ENCODE data around the gene NEB.
"Not testable (repeated sequence)": the region's sequence is repeated elsewhere in the genome, so short reads cannot be mapped to it uniquely, and the experiment has no call there.

NEB gene

DNA sequence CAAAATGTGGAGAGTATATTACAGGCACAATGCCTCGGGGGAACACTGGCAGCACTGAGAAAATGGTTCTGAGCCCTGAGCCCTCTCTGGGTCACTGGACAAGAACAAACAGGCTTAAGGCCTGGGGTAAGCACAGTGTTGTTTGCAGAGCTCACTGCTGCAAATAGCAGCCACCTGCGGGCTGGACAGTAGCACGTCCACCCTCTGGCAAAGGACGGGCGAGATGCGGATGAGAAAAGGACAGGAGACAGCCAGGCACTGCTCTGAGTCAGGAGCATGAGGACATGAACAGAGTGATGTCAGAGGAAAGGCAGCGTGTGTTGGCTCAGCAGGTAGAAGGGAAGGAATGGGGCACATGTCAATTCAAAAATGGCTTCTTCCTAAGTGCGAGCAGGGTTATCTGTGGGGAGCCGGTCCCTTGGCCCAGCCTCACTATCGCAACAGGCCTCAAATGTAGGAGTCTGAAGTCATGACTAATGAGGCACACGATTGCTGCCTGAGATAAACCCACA is 25.9 kb upstream of the NEB start:
- Histone ChIP-seq H3K36me3 (ENCODE audit: control insufficient read depth in 2 of 2, insufficient read depth in 2 of 2, low read length in 2 of 2) (peaks cover 0 to 2% of the 10 kb centered on the region in 2 donors), H3K9ac (ENCODE audit: low read length in 2 of 2) (no peak overlapping the region), H3K4me1 (ENCODE audit: control insufficient read depth, insufficient read depth, low read length) (peaks cover 2% of the 10 kb centered on the region), H3K27me3 (ENCODE audit: control insufficient read depth in 1 of 2, insufficient read depth in 2 of 2, low read length in 2 of 2) (no peaks in the 10 kb centered on the region), H3K4me3 (ENCODE audit: low read length in 2 of 2) (no peak overlapping the region), H3K27ac (ENCODE audit: low read length) (no peak overlapping the region), H3K9me3 (ENCODE audit: control insufficient read depth in 2 of 2, low read length in 2 of 2) (no peaks in the 10 kb centered on the region)

DNA sequence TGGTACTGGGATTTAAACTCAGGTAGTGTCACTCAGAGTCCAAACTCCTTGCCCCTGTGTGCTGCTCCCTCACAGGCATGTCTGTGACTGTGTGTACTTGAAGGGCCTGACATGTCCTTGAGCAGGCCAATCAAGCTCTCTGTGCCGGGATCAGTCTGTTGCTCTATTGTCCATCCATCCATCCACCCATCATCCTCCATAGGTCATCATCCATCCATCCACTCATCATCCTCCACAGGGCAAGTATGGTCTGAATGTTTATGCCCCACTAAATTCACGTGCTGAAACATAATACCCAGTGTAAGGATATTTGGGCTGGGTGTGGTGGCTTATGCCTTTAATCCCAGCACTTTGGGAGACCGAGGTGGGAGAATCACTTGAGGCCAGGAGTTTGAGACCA is 24.5 kb upstream of the NEB start:
- H3K27ac ChIP-seq (ENCODE audit: low read length): no peak overlapping the region
- no peak overlapping the region for H3K9ac ChIP-seq (ENCODE audit: low read length in 2 of 2)
- no peaks in the 10 kb centered on the region for H3K4me1 ChIP-seq (ENCODE audit: control insufficient read depth, insufficient read depth, low read length)
- H3K27me3 ChIP-seq (ENCODE audit: control insufficient read depth in 1 of 2, insufficient read depth in 2 of 2, low read length in 2 of 2): no peaks in the 10 kb centered on the region
- no peak overlapping the region for H3K4me3 ChIP-seq (ENCODE audit: low read length in 2 of 2)
- H3K36me3 ChIP-seq (ENCODE audit: control insufficient read depth in 2 of 2, insufficient read depth in 2 of 2, low read length in 2 of 2): no peaks in the 10 kb centered on the region
- no peaks in the 10 kb centered on the region for H3K9me3 ChIP-seq (ENCODE audit: control insufficient read depth in 2 of 2, low read length in 2 of 2)

DNA sequence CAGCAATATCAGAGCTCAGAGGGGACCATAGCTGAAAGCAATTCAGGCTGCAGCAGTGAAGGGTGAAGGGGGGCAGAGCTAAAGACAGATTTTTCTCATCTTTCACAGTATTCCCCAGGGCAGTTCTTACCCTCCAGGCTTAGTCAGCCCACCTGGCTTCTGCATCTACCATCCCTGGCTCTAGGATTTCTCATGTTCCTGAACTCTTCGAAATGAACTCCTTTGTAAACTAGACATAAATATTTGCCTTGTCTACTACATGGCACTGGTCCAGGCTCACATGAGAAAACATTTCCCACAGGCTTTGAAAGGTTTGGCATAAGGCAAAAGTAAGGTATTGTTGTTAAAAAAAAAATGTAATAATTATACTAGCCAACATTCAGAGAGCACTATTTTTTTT is 23.6 kb upstream of the NEB start:
- Histone ChIP-seq H3K36me3 (ENCODE audit: control insufficient read depth in 2 of 2, insufficient read depth in 2 of 2, low read length in 2 of 2) (no peaks in the 10 kb centered on the region), H3K9ac (ENCODE audit: low read length in 2 of 2) (no peak overlapping the region), H3K4me3 (ENCODE audit: low read length in 2 of 2) (no peak overlapping the region), H3K27ac (ENCODE audit: low read length) (no peak overlapping the region), H3K9me3 (ENCODE audit: control insufficient read depth in 2 of 2, low read length in 2 of 2) (no peaks in the 10 kb centered on the region), H3K27me3 (ENCODE audit: control insufficient read depth in 1 of 2, insufficient read depth in 2 of 2, low read length in 2 of 2) (no peaks in the 10 kb centered on the region), H3K4me1 (ENCODE audit: control insufficient read depth, insufficient read depth, low read length) (no peaks in the 10 kb centered on the region)

DNA sequence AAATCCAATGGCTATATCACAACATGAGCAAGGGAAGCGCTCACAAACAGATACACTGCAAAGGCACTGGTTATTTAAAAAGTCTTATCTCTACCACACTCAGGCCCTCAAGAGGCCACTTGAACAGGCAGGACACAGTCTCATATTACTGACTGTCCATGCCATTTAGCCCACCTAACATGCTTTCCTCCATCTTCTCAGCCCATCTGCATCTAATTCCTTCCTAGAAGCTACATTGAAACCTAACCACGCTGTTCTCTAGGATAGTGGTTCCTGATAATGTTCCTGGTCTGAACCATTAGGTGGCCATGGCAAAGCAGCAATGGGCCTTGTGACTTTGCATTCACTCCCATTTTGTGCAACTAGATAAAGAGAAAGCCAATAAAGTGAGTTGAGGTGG is 22.5 kb upstream of the NEB start:
- H3K9ac ChIP-seq (ENCODE audit: low read length in 2 of 2): no peak overlapping the region
- H3K36me3 ChIP-seq (ENCODE audit: control insufficient read depth in 2 of 2, insufficient read depth in 2 of 2, low read length in 2 of 2): no peaks in the 10 kb centered on the region
- H3K27ac ChIP-seq (ENCODE audit: low read length): no peak overlapping the region
- no peaks in the 10 kb centered on the region for H3K4me1 ChIP-seq (ENCODE audit: control insufficient read depth, insufficient read depth, low read length)
- H3K9me3 ChIP-seq (ENCODE audit: control insufficient read depth in 2 of 2, low read length in 2 of 2): no peaks in the 10 kb centered on the region
- H3K4me3 ChIP-seq (ENCODE audit: low read length in 2 of 2): no peak overlapping the region
- no peaks in the 10 kb centered on the region for H3K27me3 ChIP-seq (ENCODE audit: control insufficient read depth in 1 of 2, insufficient read depth in 2 of 2, low read length in 2 of 2)

DNA sequence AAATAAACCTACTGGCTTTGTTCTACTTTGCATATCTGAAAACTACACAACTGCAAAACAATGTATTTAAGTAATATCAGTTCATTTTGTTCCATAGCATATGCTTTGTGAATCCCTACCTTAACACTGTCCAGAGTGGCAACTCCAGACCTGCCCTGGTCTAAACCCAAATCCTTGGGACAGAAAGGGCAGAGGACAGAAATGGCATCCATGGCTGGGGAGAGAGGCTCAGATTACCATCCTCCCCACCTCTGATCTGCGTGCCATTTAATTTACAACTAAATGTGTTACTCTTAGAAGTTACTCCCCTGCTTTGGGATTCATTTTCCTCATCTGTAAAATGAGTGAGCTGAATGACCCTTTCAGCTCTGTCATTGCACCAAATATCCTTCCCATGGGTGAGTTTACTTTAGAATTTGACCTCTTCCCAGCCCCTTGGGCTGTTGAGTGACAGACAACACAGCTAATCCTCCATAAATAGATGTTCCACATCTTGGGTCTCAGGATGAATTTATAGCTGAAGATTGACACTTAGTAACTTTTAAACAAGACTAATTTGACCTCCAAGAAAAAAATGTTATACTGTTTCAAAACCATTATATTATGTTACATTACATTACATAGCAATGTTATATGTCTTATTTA is 20.1 kb upstream of the NEB start:
- no peaks in the 10 kb centered on the region for H3K4me1 ChIP-seq (ENCODE audit: control insufficient read depth, insufficient read depth, low read length)
- H3K9me3 ChIP-seq (ENCODE audit: control insufficient read depth in 2 of 2, low read length in 2 of 2): no peaks in the 10 kb centered on the region
- H3K9ac ChIP-seq (ENCODE audit: low read length in 2 of 2): no peak overlapping the region
- H3K27ac ChIP-seq (ENCODE audit: low read length): no peak overlapping the region
- H3K4me3 ChIP-seq (ENCODE audit: low read length in 2 of 2): no peak overlapping the region
- H3K36me3 ChIP-seq (ENCODE audit: control insufficient read depth in 2 of 2, insufficient read depth in 2 of 2, low read length in 2 of 2): no peaks in the 10 kb centered on the region
- H3K27me3 ChIP-seq (ENCODE audit: control insufficient read depth in 1 of 2, insufficient read depth in 2 of 2, low read length in 2 of 2): no peaks in the 10 kb centered on the region

DNA sequence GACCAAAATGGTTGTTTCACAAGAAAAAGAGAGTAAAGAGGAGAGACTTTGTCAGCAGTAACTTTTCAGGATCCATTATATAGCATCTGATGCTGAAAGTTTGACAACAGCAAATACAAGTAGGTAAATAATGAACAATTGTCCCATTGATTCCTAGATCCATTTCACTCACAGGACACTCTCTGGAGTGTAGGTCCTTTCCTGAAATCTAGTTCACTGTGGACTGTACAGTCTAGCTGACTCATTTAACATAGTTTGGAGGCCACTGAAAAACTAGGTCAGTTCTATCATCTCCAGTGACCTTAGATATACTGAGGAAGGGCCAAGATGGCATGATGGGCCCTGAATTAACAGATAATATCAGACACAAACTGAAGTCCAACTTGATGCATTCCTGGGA is 19.3 kb upstream of the NEB start:
- H3K4me3 ChIP-seq (ENCODE audit: low read length in 2 of 2): no peak overlapping the region
- no peak overlapping the region for H3K27ac ChIP-seq (ENCODE audit: low read length)
- no peaks in the 10 kb centered on the region for H3K4me1 ChIP-seq (ENCODE audit: control insufficient read depth, insufficient read depth, low read length)

DNA sequence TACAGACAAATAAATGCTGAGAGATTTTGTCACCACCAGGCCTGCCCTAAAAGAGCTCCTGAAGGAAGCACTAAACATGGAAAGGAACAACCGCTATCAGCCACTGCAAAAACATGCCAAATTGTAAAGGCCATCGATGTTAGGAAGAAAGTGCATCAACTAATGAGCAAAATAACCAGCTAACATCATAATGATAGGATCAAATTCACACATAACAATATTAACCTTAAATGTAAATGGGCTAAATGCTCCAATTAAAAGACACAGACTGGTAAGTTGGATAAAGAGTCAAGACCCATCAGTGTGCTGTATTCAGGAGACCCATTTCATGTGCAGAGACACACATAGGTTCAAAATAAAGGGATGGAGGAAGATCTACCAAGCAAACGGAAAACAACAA is 11.0 kb upstream of the NEB start:
- H3K4me3 ChIP-seq (ENCODE audit: low read length in 2 of 2); H3K9me3 ChIP-seq (ENCODE audit: control insufficient read depth in 2 of 2, low read length in 2 of 2); H3K4me1 ChIP-seq (ENCODE audit: control insufficient read depth, insufficient read depth, low read length); H3K36me3 ChIP-seq (ENCODE audit: control insufficient read depth in 2 of 2, insufficient read depth in 2 of 2, low read length in 2 of 2); H3K27me3 ChIP-seq (ENCODE audit: control insufficient read depth in 1 of 2, insufficient read depth in 2 of 2, low read length in 2 of 2); H3K9ac ChIP-seq (ENCODE audit: low read length in 2 of 2); H3K27ac ChIP-seq (ENCODE audit: low read length): not testable (repeated sequence)

More for the DNA sequence above, 19.3 kb upstream of the NEB start:
- H3K36me3 ChIP-seq (ENCODE audit: control insufficient read depth in 2 of 2, insufficient read depth in 2 of 2, low read length in 2 of 2): no peaks in the 10 kb centered on the region
- H3K9me3 ChIP-seq (ENCODE audit: control insufficient read depth in 2 of 2, low read length in 2 of 2): no peaks in the 10 kb centered on the region
- no peaks in the 10 kb centered on the region for H3K27me3 ChIP-seq (ENCODE audit: control insufficient read depth in 1 of 2, insufficient read depth in 2 of 2, low read length in 2 of 2)
- no peak overlapping the region for H3K9ac ChIP-seq (ENCODE audit: low read length in 2 of 2)

DNA sequence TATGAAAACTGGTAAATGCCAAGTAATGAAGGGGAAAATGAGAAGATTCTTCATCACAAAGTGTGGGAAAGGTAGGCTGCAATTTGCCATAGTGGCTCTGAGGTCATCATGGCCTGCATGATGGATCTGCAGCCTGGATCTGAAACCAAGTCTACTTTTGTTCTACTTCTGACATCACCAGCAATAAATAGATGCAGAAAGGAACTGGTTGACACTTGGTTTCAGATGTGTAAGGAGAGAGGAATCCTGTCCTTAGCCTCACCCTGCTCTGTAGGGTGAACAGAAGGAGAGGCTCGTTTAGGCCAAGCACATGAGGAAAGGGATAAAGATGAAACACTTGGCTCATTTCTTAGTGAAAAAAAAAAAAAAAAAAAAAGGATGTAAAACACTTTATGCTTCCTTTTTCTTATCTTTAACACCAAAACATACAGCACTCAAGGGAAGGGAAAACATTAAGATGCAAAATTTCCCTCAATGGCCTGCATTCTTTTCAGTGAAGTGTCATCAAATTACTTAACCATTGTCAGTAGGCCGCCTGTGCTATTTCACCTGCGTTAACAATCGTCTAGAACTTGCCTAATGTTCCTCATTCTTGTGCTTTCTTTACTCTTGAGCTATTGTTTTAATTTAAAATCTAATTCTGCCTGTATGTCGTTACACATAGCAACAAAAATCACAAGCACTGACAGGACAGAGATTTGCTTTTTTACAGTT is 3.9 kb downstream of the NEB start:
- Histone ChIP-seq H3K9me3 (ENCODE audit: control insufficient read depth in 2 of 2, low read length in 2 of 2) (no peaks in the 10 kb centered on the region), H3K27me3 (ENCODE audit: control insufficient read depth in 1 of 2, insufficient read depth in 2 of 2, low read length in 2 of 2) (no peaks in the 10 kb centered on the region), H3K27ac (ENCODE audit: low read length) (no peak overlapping the region), H3K9ac (ENCODE audit: low read length in 2 of 2) (no peak overlapping the region), H3K4me1 (ENCODE audit: control insufficient read depth, insufficient read depth, low read length) (no peaks in the 10 kb centered on the region), H3K4me3 (ENCODE audit: low read length in 2 of 2) (no peak overlapping the region), H3K36me3 (ENCODE audit: control insufficient read depth in 2 of 2, insufficient read depth in 2 of 2, low read length in 2 of 2) (no peaks in the 10 kb centered on the region)

DNA sequence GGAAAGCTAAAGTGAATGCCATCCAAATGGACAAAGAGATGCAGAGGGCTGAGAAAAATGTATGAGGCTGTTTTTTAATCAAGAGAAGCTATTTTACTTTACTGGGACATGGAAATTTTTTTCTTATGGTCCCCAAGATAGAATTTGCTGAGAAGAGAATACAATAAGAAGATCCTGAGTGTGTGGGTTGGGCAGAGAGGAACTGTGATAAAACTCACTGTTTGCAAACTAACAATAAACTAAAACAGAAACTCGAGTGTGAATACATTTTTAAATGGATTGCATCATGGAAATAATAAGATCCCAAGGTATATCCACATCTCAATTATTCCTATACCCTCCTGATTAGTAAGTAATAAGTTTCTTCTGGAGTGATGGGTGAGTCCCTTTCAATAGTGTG is 4.4 kb downstream of the NEB start:
- no peak overlapping the region for H3K9ac ChIP-seq (ENCODE audit: low read length in 2 of 2)
- H3K9me3 ChIP-seq (ENCODE audit: control insufficient read depth in 2 of 2, low read length in 2 of 2): no peaks in the 10 kb centered on the region
- no peak overlapping the region for H3K27ac ChIP-seq (ENCODE audit: low read length)
- H3K4me1 ChIP-seq (ENCODE audit: control insufficient read depth, insufficient read depth, low read length): no peaks in the 10 kb centered on the region
- H3K27me3 ChIP-seq (ENCODE audit: control insufficient read depth in 1 of 2, insufficient read depth in 2 of 2, low read length in 2 of 2): no peaks in the 10 kb centered on the region
- H3K4me3 ChIP-seq (ENCODE audit: low read length in 2 of 2): no peak overlapping the region
- no peaks in the 10 kb centered on the region for H3K36me3 ChIP-seq (ENCODE audit: control insufficient read depth in 2 of 2, insufficient read depth in 2 of 2, low read length in 2 of 2)

DNA sequence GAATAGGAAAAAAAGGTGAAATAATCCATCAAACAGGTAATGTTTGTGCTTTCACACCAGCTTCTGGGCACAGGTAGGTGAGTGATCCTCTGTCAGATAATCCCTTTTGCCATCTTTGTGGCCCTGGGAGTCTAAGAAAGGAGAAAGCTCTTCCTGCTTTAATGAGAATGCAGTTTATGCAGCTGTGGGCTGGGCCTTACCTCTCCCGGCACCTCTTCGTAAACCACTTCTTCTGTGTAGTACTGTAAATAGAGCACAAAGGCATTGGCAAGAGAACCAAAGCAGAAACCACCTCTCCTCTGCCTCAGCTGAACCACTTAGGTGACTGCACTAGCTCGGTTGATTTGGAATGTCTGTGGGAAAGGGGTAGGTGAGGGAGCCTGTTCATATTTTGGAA is 4.9 kb downstream of the NEB start:
- H3K9ac ChIP-seq (ENCODE audit: low read length in 2 of 2): no peak overlapping the region

DNA sequence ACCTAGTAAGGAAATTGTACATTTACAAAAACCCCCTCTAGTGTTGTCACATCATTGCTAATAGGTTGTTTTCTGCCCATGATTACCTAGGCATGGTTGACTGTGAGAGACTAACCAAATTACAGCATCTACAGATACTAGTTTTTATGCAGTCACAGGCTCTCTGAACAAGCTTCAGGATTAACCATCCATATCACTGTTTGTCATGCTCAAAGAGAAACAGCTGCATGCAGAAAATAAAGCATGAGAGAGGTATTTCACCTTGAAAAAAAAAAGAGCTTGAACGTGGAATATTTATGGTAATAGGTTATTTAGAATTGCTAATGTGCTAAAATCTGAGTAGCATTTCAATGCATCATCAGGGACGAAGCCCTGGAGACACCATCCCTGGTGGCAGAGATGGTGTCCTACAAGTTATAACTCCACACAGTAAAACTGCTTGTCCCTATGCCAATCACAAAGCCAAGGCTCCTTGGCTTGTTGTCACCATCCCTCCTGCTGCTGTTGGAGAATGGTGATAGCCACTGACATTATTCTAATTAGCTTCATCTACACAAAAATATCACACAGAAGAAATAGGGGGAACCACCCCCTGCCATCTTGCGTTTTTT is 5.4 kb downstream of the NEB start:
- no peaks in the 10 kb centered on the region for H3K27me3 ChIP-seq (ENCODE audit: control insufficient read depth in 1 of 2, insufficient read depth in 2 of 2, low read length in 2 of 2)
- H3K27ac ChIP-seq (ENCODE audit: low read length): no peak overlapping the region
- no peaks in the 10 kb centered on the region for H3K36me3 ChIP-seq (ENCODE audit: control insufficient read depth in 2 of 2, insufficient read depth in 2 of 2, low read length in 2 of 2)
- no peak overlapping the region for H3K4me3 ChIP-seq (ENCODE audit: low read length in 2 of 2)
- H3K9me3 ChIP-seq (ENCODE audit: control insufficient read depth in 2 of 2, low read length in 2 of 2): no peaks in the 10 kb centered on the region
- no peak overlapping the region for H3K9ac ChIP-seq (ENCODE audit: low read length in 2 of 2)
- no peaks in the 10 kb centered on the region for H3K4me1 ChIP-seq (ENCODE audit: control insufficient read depth, insufficient read depth, low read length)

More for the DNA sequence above, 4.9 kb downstream of the NEB start:
- Histone ChIP-seq H3K27me3 (ENCODE audit: control insufficient read depth in 1 of 2, insufficient read depth in 2 of 2, low read length in 2 of 2) (no peaks in the 10 kb centered on the region), H3K4me1 (ENCODE audit: control insufficient read depth, insufficient read depth, low read length) (no peaks in the 10 kb centered on the region), H3K27ac (ENCODE audit: low read length) (no peak overlapping the region), H3K36me3 (ENCODE audit: control insufficient read depth in 2 of 2, insufficient read depth in 2 of 2, low read length in 2 of 2) (no peaks in the 10 kb centered on the region), H3K4me3 (ENCODE audit: low read length in 2 of 2) (no peak overlapping the region), H3K9me3 (ENCODE audit: control insufficient read depth in 2 of 2, low read length in 2 of 2) (no peaks in the 10 kb centered on the region)

All from stomach smooth muscle (tissue), 2 donors.